Measurements from ENCODE around the gene EMILIN1.

Gene EMILIN1

DNA sequence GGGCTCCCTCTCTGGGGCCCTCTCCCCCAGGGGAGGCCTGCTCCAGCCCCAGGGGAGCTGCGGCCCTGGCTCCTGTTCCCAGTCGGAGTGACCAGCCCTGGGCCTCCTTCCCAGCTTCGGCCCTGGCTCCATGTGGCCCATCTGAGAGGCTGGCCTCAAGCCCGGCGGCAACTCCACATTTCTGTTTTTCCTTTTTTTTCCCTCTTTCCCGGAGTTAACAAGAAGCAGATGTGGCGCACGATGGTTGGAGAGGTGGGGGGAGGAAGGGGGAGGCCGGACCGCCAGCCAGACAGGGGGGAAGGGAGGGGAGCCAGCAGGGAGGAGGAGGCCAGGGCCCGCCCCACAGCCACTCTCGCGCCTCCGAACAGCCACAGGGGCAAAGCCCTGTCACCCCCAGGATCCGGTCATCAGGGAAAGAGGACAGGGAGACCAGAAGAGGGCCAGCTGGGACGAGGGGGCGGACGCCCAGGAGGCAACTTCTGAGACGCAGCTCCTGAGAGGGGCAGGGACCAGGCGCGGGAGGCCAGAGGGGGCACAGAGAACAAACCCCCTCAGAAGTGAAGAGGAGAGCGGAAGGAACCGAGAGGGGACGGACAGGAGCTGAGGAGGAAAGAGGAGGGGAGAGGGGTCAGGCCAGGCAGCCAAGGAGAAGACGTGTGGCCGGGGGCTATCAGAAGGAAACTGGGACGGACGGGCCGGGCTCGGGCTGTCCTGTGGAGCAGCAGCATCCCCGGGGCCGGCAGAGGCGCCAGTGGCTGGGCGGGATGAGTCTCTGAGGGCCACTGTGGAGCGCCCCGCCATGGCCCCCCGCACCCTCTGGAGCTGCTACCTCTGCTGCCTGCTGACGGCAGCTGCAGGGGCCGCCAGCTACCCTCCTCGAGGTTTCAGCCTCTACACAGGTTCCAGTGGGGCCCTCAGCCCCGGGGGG, at the start of gene EMILIN1:
Gene EMILIN1, plus strand, starts transcription at position 349 of the 928 bp plus-strand sequence. Its CDS starts 451 bp downstream, at position 800.
- no peaks in the 10 kb centered on the region for H3K36me3 Mint-ChIP-seq (ENCODE audit: low read depth)
- H3K27me3 Mint-ChIP-seq (ENCODE audit: low read depth, poor library complexity), result no peaks in the 10 kb centered on the region
- peaks cover 82% of the 10 kb centered on the region for H3K4me1 Mint-ChIP-seq
- no peaks in the 10 kb centered on the region for H3K9me3 Mint-ChIP-seq
- DNase-seq, result peak; percentile 73
- TF ChIP-seq, protein P1, sequence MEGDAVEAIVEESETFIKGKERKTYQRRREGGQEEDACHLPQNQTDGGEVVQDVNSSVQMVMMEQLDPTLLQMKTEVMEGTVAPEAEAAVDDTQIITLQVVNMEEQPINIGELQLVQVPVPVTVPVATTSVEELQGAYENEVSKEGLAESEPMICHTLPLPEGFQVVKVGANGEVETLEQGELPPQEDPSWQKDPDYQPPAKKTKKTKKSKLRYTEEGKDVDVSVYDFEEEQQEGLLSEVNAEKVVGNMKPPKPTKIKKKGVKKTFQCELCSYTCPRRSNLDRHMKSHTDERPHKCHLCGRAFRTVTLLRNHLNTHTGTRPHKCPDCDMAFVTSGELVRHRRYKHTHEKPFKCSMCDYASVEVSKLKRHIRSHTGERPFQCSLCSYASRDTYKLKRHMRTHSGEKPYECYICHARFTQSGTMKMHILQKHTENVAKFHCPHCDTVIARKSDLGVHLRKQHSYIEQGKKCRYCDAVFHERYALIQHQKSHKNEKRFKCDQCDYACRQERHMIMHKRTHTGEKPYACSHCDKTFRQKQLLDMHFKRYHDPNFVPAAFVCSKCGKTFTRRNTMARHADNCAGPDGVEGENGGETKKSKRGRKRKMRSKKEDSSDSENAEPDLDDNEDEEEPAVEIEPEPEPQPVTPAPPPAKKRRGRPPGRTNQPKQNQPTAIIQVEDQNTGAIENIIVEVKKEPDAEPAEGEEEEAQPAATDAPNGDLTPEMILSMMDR (IDR thresholded peaks at IDR 0.05), result no peak
- H3K4me3 Mint-ChIP-seq, result peak within 1 kb of the TSS; percentile 80
- H3K27ac Mint-ChIP-seq, result peak within 1 kb of the TSS; percentile 98

DNA sequence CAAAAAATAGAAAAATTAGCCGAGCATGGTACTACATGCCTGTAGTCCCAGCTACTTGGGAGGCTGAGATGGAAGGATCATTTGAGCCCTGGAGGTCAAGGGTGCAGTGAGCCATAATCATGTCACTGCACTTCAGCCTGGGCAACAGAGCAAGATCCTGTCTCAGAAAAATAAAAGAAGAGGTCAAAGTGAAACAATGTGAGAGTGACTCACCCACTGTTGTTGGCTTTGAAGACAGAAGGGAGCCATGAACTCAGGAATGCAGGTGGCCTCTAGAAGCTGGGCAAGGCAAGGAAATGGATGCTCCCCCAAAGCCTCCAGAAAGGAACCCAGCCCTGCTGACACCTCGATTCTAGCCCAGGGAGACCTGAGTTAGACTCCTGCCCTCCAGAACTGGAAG, 49.4 kb upstream of the EMILIN1 start:
- no peak for DNase-seq
- Mint-ChIP-seq H3K4me3 (no peak overlapping the region), H3K27ac (no peak overlapping the region), H3K4me1 (peaks cover 35% of the 10 kb centered on the region), H3K9me3 (no peaks in the 10 kb centered on the region), H3K27me3 (ENCODE audit: low read depth, poor library complexity) (peaks cover 3% of the 10 kb centered on the region), H3K36me3 (ENCODE audit: low read depth) (peaks cover 25% of the 10 kb centered on the region)
- TF ChIP-seq, protein P1 (IDR thresholded peaks at IDR 0.05), result no peak

DNA sequence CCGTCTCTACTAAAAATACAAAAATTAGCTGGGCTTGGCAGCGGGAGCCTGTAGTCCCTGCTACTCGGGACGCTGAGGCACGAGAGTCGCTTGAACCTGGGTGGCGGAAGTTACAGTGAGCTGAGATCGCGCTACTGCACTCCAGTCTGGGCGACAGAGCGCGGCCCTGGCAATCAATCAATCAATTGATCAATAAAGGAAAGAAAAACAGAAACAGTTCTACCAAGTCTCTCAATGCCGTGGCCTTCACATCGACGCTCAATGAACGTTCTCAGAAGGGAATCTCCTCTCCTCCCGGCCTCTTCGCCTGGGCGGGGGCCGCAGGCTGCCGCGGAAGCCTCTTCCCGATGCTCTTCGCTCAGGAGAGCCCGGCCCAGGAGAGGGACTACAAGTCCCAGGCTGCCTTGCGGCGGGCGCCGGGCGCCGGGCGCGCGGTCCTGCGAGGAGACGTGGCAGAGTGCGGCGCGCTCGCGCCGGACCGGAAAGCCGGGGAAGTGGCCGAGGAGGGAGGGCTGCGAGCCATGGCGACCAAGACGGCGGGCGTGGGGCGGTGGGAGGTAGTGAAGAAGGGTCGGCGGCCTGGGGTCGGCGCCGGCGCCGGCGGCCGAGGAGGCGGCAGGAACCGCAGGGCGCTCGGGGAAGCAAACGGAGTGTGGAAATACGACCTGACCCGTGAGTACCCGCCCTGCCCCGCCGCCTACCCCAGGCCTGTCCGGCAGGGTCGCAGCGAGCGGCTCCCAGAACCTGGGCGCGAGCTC, 45.7 kb upstream of the EMILIN1 start, which contains the start of gene TMEM214:
Gene TMEM214, plus strand, starts transcription at position 471 of the 758 bp plus-strand sequence. Its CDS starts 51 bp downstream, at position 522.
- Mint-ChIP-seq H3K4me1 (peaks cover 30% of the 10 kb centered on the region), H3K27me3 (ENCODE audit: low read depth, poor library complexity) (peaks cover 3% of the 10 kb centered on the region), H3K36me3 (ENCODE audit: low read depth) (peaks cover 43% of the 10 kb centered on the region), H3K9me3 (no peaks in the 10 kb centered on the region), H3K4me3 (peak within 1 kb of the TSS; percentile 94), H3K27ac (peak within 1 kb of the TSS; percentile 71)
- peak; percentile 90 for DNase-seq
- TF ChIP-seq, protein P1 (IDR thresholded peaks at IDR 0.05), result peak; percentile 17

DNA sequence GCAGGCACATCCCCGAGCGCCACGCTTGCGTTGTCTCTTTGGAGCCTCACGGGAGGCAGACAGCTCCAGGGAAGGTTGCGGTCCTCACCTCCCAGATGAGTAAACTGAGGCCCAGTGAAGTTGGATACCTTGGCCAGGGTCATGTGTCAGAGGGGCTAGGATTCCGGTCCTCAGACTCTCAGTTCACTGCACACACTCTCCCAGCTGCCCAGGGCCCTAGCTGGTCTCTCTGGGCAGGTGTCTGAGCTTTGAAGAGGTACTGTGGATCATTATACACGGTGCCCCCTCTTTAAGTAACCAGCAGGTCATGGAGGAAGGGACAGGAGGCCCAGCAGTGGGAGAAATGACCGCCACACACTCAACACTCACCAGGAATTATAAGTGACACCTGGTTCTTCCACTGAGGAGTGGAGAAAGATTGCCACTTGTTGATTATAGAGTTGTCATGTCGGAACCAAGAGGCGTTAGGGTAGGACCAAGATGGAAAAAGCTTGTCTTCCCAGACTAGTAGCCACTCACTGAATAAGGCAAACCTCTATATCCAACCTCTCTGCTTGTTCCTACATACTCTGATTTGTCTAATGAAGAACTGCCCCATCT, 45.1 kb upstream of the EMILIN1 start:
- Mint-ChIP-seq H3K27me3 (ENCODE audit: low read depth, poor library complexity) (no peaks in the 10 kb centered on the region), H3K36me3 (ENCODE audit: low read depth) (peaks cover 39% of the 10 kb centered on the region), H3K27ac (peak overlapping the region; percentile 27), H3K4me1 (peaks cover 30% of the 10 kb centered on the region), H3K4me3 (peak overlapping the region; percentile 94), H3K9me3 (no peaks in the 10 kb centered on the region)
- TF ChIP-seq, protein P1 (IDR thresholded peaks at IDR 0.05), result peak; percentile 0
- no peak for DNase-seq

DNA sequence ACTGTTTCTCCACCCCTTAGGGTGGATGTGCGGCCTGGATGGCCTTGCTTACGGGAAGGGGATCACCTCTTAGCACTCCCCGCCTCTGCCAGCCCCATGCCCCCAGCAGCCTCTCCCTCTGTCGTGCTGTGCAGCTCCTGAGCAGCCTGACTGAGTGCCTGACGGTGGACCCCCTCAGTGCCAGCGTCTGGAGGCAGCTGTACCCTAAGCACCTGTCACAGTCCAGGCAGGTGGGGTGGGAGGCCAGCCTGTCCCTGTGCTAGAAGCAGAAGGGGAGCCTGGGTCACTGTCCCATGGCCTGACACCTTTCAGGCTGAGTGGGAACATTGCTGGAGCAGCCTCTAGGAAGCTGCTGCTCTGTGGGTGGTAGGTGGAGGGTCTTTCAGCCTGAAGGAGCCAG, 40.4 kb upstream of the EMILIN1 start:
- peaks cover 32% of the 10 kb centered on the region for H3K4me1 Mint-ChIP-seq
- DNase-seq, result no peak

More for the DNA sequence above, 40.4 kb upstream of the EMILIN1 start:
- Mint-ChIP-seq H3K27me3 (ENCODE audit: low read depth, poor library complexity) (no peaks in the 10 kb centered on the region), H3K4me3 (no peak overlapping the region), H3K36me3 (ENCODE audit: low read depth) (peaks cover 37% of the 10 kb centered on the region), H3K27ac (no peak overlapping the region), H3K9me3 (no peaks in the 10 kb centered on the region)
- TF ChIP-seq, protein P1 (IDR thresholded peaks at IDR 0.05), result no peak

Data from nephron progenitor cell (in vitro differentiated cells).